Trophoblast cell (in vitro differentiated cells and primary cell): ENCODE data around the gene KCNAB1.

Source experiments
- DNase-seq, 2 donors: peaks; one replicate each; pipeline ENCODE4 v3.0.0-alpha.2; 2016
- H2AFZ ChIP-seq: 2 replicates; pipeline ENCODE4 v1.6.1; 2013; ENCODE audit warnings: low read length, moderate library complexity, mild to moderate bottlenecking; ENCODE audit not compliant: insufficient read depth, poor library complexity
- H2AK5ac ChIP-seq: 2 replicates; pipeline ENCODE4 v1.6.1; 2013; ENCODE audit warnings: mild to moderate bottlenecking, low read length
- H2BK120ac ChIP-seq: 2 replicates; pipeline ENCODE4 v1.6.1; 2013; ENCODE audit warnings: low read length, mild to moderate bottlenecking, moderate library complexity; ENCODE audit not compliant: insufficient read depth, poor library complexity
- H2BK12ac ChIP-seq: 2 replicates; pipeline ENCODE4 v1.6.1; 2013; ENCODE audit warnings: mild to moderate bottlenecking, low read length, moderate library complexity
- H2BK5ac ChIP-seq: 2 replicates; pipeline ENCODE4 v1.6.1; 2013; ENCODE audit warnings: low read length, low read depth, moderate library complexity, mild to moderate bottlenecking; ENCODE audit not compliant: poor library complexity
- H3K14ac ChIP-seq: 2 replicates; pipeline ENCODE4 v1.6.1; 2013; ENCODE audit warnings: mild to moderate bottlenecking, low read length
- H3K18ac ChIP-seq: 2 replicates; pipeline ENCODE4 v1.6.1; 2013; ENCODE audit warnings: mild to moderate bottlenecking, low read length
- H3K23ac ChIP-seq: 2 replicates; pipeline ENCODE4 v1.6.1; 2013; ENCODE audit warnings: low read length
- H3K27ac ChIP-seq: 2 replicates; pipeline ENCODE4 v1.5.1; 2013; ENCODE audit warnings: low read depth, mild to moderate bottlenecking, inconsistent platforms, low read length, moderate library complexity
- H3K27me3 ChIP-seq: 2 replicates; pipeline ENCODE4 v1.6.1; 2013; ENCODE audit warnings: inconsistent platforms, mild to moderate bottlenecking, low read length, moderate library complexity; ENCODE audit not compliant: insufficient read depth
- H3K36me3 ChIP-seq, 2 experiments: 1 replicate in 1 of 2; 2 replicates in 1 of 2; pipeline ENCODE4 v1.6.1; 2013; ENCODE audit warnings: low read length in 2 of 2, mild to moderate bottlenecking in 2 of 2, moderate library complexity in 1 of 2; ENCODE audit not compliant: insufficient read depth in 2 of 2, control insufficient read depth in 1 of 2
- H3K4ac ChIP-seq: 2 replicates; pipeline ENCODE4 v1.6.1; 2013; ENCODE audit warnings: low read depth, mild to moderate bottlenecking, low read length, moderate library complexity
- H3K4me1 ChIP-seq, 2 experiments: 1 replicate in 1 of 2; 2 replicates in 1 of 2; pipeline ENCODE4 v1.6.1; 2013; ENCODE audit warnings: low read length in 2 of 2, mild to moderate bottlenecking in 2 of 2, moderate library complexity in 1 of 2; ENCODE audit not compliant: insufficient read depth in 2 of 2, control insufficient read depth in 1 of 2
- H3K4me2 ChIP-seq: 2 replicates; pipeline ENCODE4 v1.6.1; 2013; ENCODE audit warnings: inconsistent platforms, mild to moderate bottlenecking, low read length, moderate library complexity
- H3K4me3 ChIP-seq: 2 replicates; pipeline ENCODE4 v1.5.1; 2013; ENCODE audit warnings: mild to moderate bottlenecking, low read depth, low read length, inconsistent platforms
- H3K79me1 ChIP-seq: one replicate; pipeline ENCODE4 v1.6.1; 2013; ENCODE audit warnings: low read length
- H3K79me2 ChIP-seq: 2 replicates; pipeline ENCODE4 v1.6.1; 2013; ENCODE audit warnings: low read length, mild to moderate bottlenecking; ENCODE audit not compliant: control insufficient read depth, insufficient read depth, poor library complexity
- H3K9ac ChIP-seq: 2 replicates; pipeline ENCODE4 v1.6.1; 2013; ENCODE audit warnings: mild to moderate bottlenecking, low read length
- H3K9me3 ChIP-seq: 2 replicates; pipeline ENCODE4 v1.6.1; 2013; ENCODE audit warnings: low read depth, mild to moderate bottlenecking, control low read depth, inconsistent platforms, low read length; ENCODE audit not compliant: insufficient read depth
- H4K12ac ChIP-seq: 2 replicates; pipeline ENCODE4 v1.6.1; 2013; ENCODE audit warnings: low read depth, mild to moderate bottlenecking, low read length, moderate library complexity
- H4K8ac ChIP-seq: 2 replicates; pipeline ENCODE4 v1.6.1; 2013; ENCODE audit warnings: low read depth, mild to moderate bottlenecking, low read length, moderate library complexity
- H4K91ac ChIP-seq: one replicate; pipeline ENCODE4 v1.6.1; 2013; ENCODE audit warnings: low read depth, mild to moderate bottlenecking, low read length, moderate library complexity
- WGBS: extraction: QIAGEN DNeasy Blood & Tissue Kit; methylation state at CpG from one replicate; pipeline ENCODE4 v1.1.7; 2013; ENCODE audit warnings: missing lambda C conversion rate; ENCODE audit not compliant: insufficient read length, insufficient coverage; ENCODE audit errors: extremely low coverage; 5-methylcytosine and 5-hydroxymethylcytosine counted together

KCNAB1 gene

GRCh38 chr3:156377266-156377665, 256.9 kb downstream of the KCNAB1 start:
- no peaks in the 10 kb centered on the region for H3K4me1 ChIP-seq
- H2BK12ac ChIP-seq, result no peak overlapping the region
- no peak overlapping the region for H3K4ac ChIP-seq
- H3K4me2 ChIP-seq, result no peak overlapping the region
- peaks cover 2% of the 10 kb centered on the region for H3K9me3 ChIP-seq
- H3K23ac ChIP-seq, result no peak overlapping the region
- no peak overlapping the region for H3K4me3 ChIP-seq
- no peaks in the 10 kb centered on the region for H3K27me3 ChIP-seq
- DNase-seq, result no peak
- H2AK5ac ChIP-seq, result no peak overlapping the region
- H3K79me2 ChIP-seq, result no peaks in the 10 kb centered on the region
- H3K79me1 ChIP-seq, result no peaks in the 10 kb centered on the region
- no peaks in the 10 kb centered on the region for H3K36me3 ChIP-seq
- H4K91ac ChIP-seq, result no peak overlapping the region
- no peak overlapping the region for H2BK5ac ChIP-seq
- no peak overlapping the region for H2BK120ac ChIP-seq
- no peak overlapping the region for H4K12ac ChIP-seq
- no CpG with 5 or more reads among the region's 7 CpGs for WGBS
- no peak overlapping the region for H3K9ac ChIP-seq
- no peak overlapping the region for H2AFZ ChIP-seq
- no peak overlapping the region for H3K27ac ChIP-seq
- no peak overlapping the region for H3K18ac ChIP-seq
- no peak overlapping the region for H3K14ac ChIP-seq
- H4K8ac ChIP-seq, result no peak overlapping the region

- DNase-seq, result no peak
- H2BK12ac ChIP-seq, result no peak overlapping the region
- H3K18ac ChIP-seq, result no peak overlapping the region
- no peak overlapping the region for H3K23ac ChIP-seq
- H2AFZ ChIP-seq, result no peak overlapping the region
- no peaks in the 10 kb centered on the region for H3K27me3 ChIP-seq
- H3K27ac ChIP-seq, result no peak overlapping the region
- no peak overlapping the region for H2BK120ac ChIP-seq
- no peak overlapping the region for H4K91ac ChIP-seq
- H3K79me2 ChIP-seq, result no peaks in the 10 kb centered on the region
- no peak overlapping the region for H3K4me3 ChIP-seq
- H3K79me1 ChIP-seq, result no peaks in the 10 kb centered on the region
- H2BK5ac ChIP-seq, result no peak overlapping the region
- no peak overlapping the region for H4K12ac ChIP-seq
- no peak overlapping the region for H3K9ac ChIP-seq
- peaks cover 2% of the 10 kb centered on the region for H3K9me3 ChIP-seq
- H4K8ac ChIP-seq, result no peak overlapping the region
- no peak overlapping the region for H3K4ac ChIP-seq
- no peaks in the 10 kb centered on the region for H3K4me1 ChIP-seq
- no CpG with 5 or more reads among the region's 7 CpGs for whole genome bisulfite sequencing
- no peaks in the 10 kb centered on the region for H3K36me3 ChIP-seq
- H3K4me2 ChIP-seq, result no peak overlapping the region
- no peak overlapping the region for H2AK5ac ChIP-seq
- no peak overlapping the region for H3K14ac ChIP-seq
Observed at GRCh38 chr3:156377718-156378117, 257.3 kb downstream of the KCNAB1 start.

- Histone ChIP-seq H3K9me3 (peaks cover 2% of the 10 kb centered on the region), H3K23ac (no peak overlapping the region), H3K4me1 (peaks cover 0 to 2% of the 10 kb centered on the region in 2 experiments), H3K79me1 (no peaks in the 10 kb centered on the region), H3K9ac (no peak overlapping the region), H3K18ac (no peak overlapping the region), H2AFZ (no peak overlapping the region), H3K4ac (no peak overlapping the region), H2BK5ac (no peak overlapping the region), H3K27ac (no peak overlapping the region), H3K4me2 (no peak overlapping the region), H4K12ac (no peak overlapping the region), H3K4me3 (no peak overlapping the region), H3K36me3 (no peaks in the 10 kb centered on the region), H2AK5ac (no peak overlapping the region), H2BK120ac (no peak overlapping the region), H3K27me3 (no peaks in the 10 kb centered on the region), H2BK12ac (no peak overlapping the region), H4K91ac (no peak overlapping the region), H4K8ac (no peak overlapping the region), H3K14ac (no peak overlapping the region), H3K79me2 (no peaks in the 10 kb centered on the region)
- no peak for DNase-seq
- WGBS, result no CpG with 5 or more reads among the region's 3 CpGs
Observed at GRCh38 chr3:156378871-156379270, 258.5 kb downstream of the KCNAB1 start.

GRCh38 chr3:156379327-156379726, 258.9 kb downstream of the KCNAB1 start:
- H3K4ac ChIP-seq, result no peak overlapping the region
- H4K91ac ChIP-seq, result no peak overlapping the region
- no peak overlapping the region for H3K18ac ChIP-seq
- no peak overlapping the region for H2AK5ac ChIP-seq
- peaks cover 0 to 2% of the 10 kb centered on the region in 2 experiments for H3K4me1 ChIP-seq
- no peak overlapping the region for H3K23ac ChIP-seq
- no peaks in the 10 kb centered on the region for H3K27me3 ChIP-seq
- no CpG with 5 or more reads among the region's 1 CpG for WGBS
- H3K14ac ChIP-seq, result no peak overlapping the region
- H3K9me3 ChIP-seq, result peaks cover 2% of the 10 kb centered on the region
- no peak overlapping the region for H4K8ac ChIP-seq
- H3K4me2 ChIP-seq, result no peak overlapping the region
- no peak overlapping the region for H3K9ac ChIP-seq
- no peak overlapping the region for H3K27ac ChIP-seq
- H3K79me2 ChIP-seq, result no peaks in the 10 kb centered on the region
- H3K4me3 ChIP-seq, result no peak overlapping the region
- DNase-seq, result no peak
- H2AFZ ChIP-seq, result no peak overlapping the region
- H3K36me3 ChIP-seq, result no peaks in the 10 kb centered on the region
- no peak overlapping the region for H2BK12ac ChIP-seq
- H2BK5ac ChIP-seq, result no peak overlapping the region
- H3K79me1 ChIP-seq, result no peaks in the 10 kb centered on the region
- no peak overlapping the region for H4K12ac ChIP-seq
- no peak overlapping the region for H2BK120ac ChIP-seq
